GM23248 (cell line): ENCODE results near the gene ERMP1. TPM values are rescaled to one million over a fixed set of nuclear protein-coding genes. Genes with fewer than 3 reads are reported as not detected.

Experiments used
- DNase-seq: peaks from one replicate; pipeline ENCODE4 v3.0.0-alpha.2; 2015
- H2AFZ ChIP-seq: fragments of 200-600 bp; sonication (generic); 2 replicates; pipeline ENCODE4 v1.6.1; 2016; ENCODE audit warnings: antibody characterized with exemption
- H3F3A ChIP-seq: fragments of 200-600 bp; sonication (generic); 2 replicates; pipeline ENCODE4 v1.6.1; 2016; ENCODE audit warnings: mild to moderate bottlenecking, antibody characterized with exemption, mixed run types; ENCODE audit not compliant: insufficient read depth
- H3K27ac ChIP-seq: fragments of 200-600 bp; sonication (generic); 2 replicates; pipeline ENCODE4 v1.5.1; 2016; ENCODE audit warnings: mild to moderate bottlenecking
- H3K27me3 ChIP-seq: fragments of 200-600 bp; sonication (generic); replicated peaks from 2 replicates; pipeline ENCODE4 v1.6.1; 2016; ENCODE audit warnings: mild to moderate bottlenecking; ENCODE audit not compliant: insufficient read depth
- H3K36me3 ChIP-seq: fragments of 200-600 bp; sonication (generic); 2 replicates; pipeline ENCODE4 v1.6.1; 2016; ENCODE audit warnings: low read depth, mild to moderate bottlenecking
- H3K4me1 ChIP-seq: fragments of 200-600 bp; sonication (generic); 2 replicates; pipeline ENCODE4 v1.6.1; 2016; ENCODE audit warnings: mild to moderate bottlenecking; ENCODE audit not compliant: insufficient read depth
- H3K4me2 ChIP-seq: fragments of 200-600 bp; sonication (generic); one replicate; pipeline ENCODE4 v1.6.1; 2016; ENCODE audit warnings: mild to moderate bottlenecking; ENCODE audit not compliant: unreplicated experiment
- H3K4me3 ChIP-seq: fragments of 200-600 bp; sonication (generic); 2 replicates; pipeline ENCODE4 v1.5.1; 2016; ENCODE audit warnings: mild to moderate bottlenecking
- H3K79me2 ChIP-seq: fragments of 200-600 bp; sonication (generic); 2 replicates; pipeline ENCODE4 v1.6.1; 2016; ENCODE audit warnings: mild to moderate bottlenecking; ENCODE audit not compliant: insufficient read depth
- H3K9ac ChIP-seq: fragments of 200-600 bp; sonication (generic); 2 replicates; pipeline ENCODE4 v1.6.1; 2016; ENCODE audit warnings: mild to moderate bottlenecking
- H3K9me2 ChIP-seq: fragments of 200-600 bp; sonication (generic); 2 replicates; pipeline ENCODE4 v1.6.1; 2016; ENCODE audit warnings: mixed run types, mild to moderate bottlenecking, moderate library complexity; ENCODE audit not compliant: insufficient read depth
- H3K9me3 ChIP-seq: fragments of 200-600 bp; sonication (generic); one replicate; pipeline ENCODE4 v1.6.1; 2017; ENCODE audit warnings: low read depth
- H4K20me1 ChIP-seq: fragments of 200-600 bp; sonication (generic); 2 replicates; pipeline ENCODE4 v1.6.0; 2016; ENCODE audit not compliant: insufficient read depth
- EZH2 ChIP-seq: fragments of 200-600 bp; sonication (generic); IDR thresholded peaks from 2 replicates; pipeline ENCODE4 v1.6.1; 2018; ENCODE audit warnings: antibody characterized with exemption, mild to moderate bottlenecking; ENCODE audit not compliant: insufficient read depth, poor library complexity, severe bottlenecking
- EZH2phosphoT487 ChIP-seq: fragments of 200-600 bp; sonication (generic); IDR thresholded peaks from 2 replicates; pipeline ENCODE4 v1.6.1; 2018; ENCODE audit warnings: antibody characterized with exemption, moderate library complexity, mild to moderate bottlenecking, low read depth; ENCODE audit not compliant: insufficient read depth
- WGBS, 2 experiments: methylation state at CpG; one replicate each; pipeline ENCODE4 v1.1.6; 2015 to 2017; ENCODE audit warnings: low lambda C conversion rate in 2 of 2, low coverage in 1 of 2; ENCODE audit errors: missing lambda C conversion rate in 2 of 2; 5-methylcytosine and 5-hydroxymethylcytosine counted together
- in situ Hi-C: fragments of 300-500 bp; cut with MboI; formaldehyde crosslinking; loops from 2 replicates; pipeline ENCODE4 v1.15.0; 2020
- polyA plus RNA-seq: library from polyadenylated mRNA; unstranded; fragments of >200 nt; fragmentation: Nextera tagmentation; extraction: Ambion mirVana; gene quantifications from 2 replicates; pipeline ENCODE4 v1.2.1, GENCODE V29; 2016
- total RNA-seq: library from RNA; depleted of rRNA; stranded (reverse); fragments of >200 nt; shearing (Covaris generic); gene quantifications from 2 replicates; pipeline ENCODE4 v1.2.3, GENCODE V29; 2014

ERMP1 gene
- total and polyA plus RNA-seq, 2 experiments from 2014 or later: 2.6 to 8.4 TPM

DNA sequence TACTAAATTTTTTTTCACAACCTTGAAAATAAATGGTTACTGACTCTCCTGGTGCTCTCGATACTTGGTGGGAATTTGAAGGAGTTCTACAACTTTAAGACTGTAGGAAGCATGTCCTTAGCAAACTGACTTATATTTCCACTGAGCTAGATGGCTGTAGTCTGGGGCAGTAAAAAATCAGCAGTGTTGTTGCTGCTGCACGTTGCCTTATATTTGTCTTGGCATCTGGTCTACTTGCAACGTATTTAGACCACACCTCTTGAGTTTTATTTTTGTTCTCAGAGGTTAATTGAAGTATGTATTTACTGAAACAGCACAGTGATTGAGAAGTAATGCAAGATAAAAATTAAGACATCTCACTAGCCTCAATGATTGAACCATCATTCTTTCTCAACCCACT lies 76.3 kb downstream of the ERMP1 start:
- H3K79me2 ChIP-seq: no peaks in the 10 kb centered on the region
- in situ Hi-C loops: no loop called here
- no peaks in the 10 kb centered on the region for H3K9me3 ChIP-seq
- H2AFZ ChIP-seq: no peak overlapping the region
- H3F3A ChIP-seq: peaks cover 19% of the 10 kb centered on the region
- 94 to 99% methylated on average over 3 of the region's 3 CpGs for WGBS, 2 experiments
- no peak for DNase-seq
- H3K4me1 ChIP-seq: no peaks in the 10 kb centered on the region
- H3K9me2 ChIP-seq: no peaks in the 10 kb centered on the region
- H3K9ac ChIP-seq: no peak overlapping the region
- TF ChIP-seq EZH2: no peak
- no peak overlapping the region for H3K27ac ChIP-seq
- no peak overlapping the region for H3K4me2 ChIP-seq
- no peaks in the 10 kb centered on the region for H3K27me3 ChIP-seq
- no peaks in the 10 kb centered on the region for H4K20me1 ChIP-seq
- H3K4me3 ChIP-seq: no peak overlapping the region
- peaks cover 58% of the 10 kb centered on the region for H3K36me3 ChIP-seq

DNA sequence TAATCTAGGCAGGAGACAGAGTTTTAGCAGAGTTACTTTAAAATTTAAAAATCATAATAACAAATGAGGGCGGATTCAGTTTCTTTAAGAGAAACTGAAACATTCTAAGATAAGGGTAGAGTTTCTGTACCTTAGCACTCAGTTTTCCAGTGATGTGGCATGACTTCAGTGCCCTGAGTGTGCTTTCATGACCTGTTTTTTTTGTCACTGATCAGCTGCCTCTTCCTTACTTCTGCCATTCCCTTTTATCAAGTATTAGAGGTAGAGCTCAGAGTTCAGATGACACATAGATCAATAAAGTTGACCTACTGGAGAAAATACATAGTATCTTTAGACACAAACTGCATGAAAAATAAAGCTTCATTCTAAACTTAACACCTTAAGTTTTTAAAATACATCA lies 82.3 kb downstream of the ERMP1 start:
- Histone ChIP-seq H3F3A (no peaks in the 10 kb centered on the region), H3K36me3 (peaks cover 68% of the 10 kb centered on the region), H4K20me1 (no peaks in the 10 kb centered on the region), H3K79me2 (no peaks in the 10 kb centered on the region), H3K4me2 (no peak overlapping the region), H3K27ac (no peak overlapping the region), H3K4me1 (no peaks in the 10 kb centered on the region), H3K27me3 (no peaks in the 10 kb centered on the region), H3K9me3 (no peaks in the 10 kb centered on the region), H2AFZ (no peak overlapping the region), H3K9me2 (no peaks in the 10 kb centered on the region), H3K9ac (no peak overlapping the region), H3K4me3 (no peak overlapping the region)
- WGBS, 2 experiments: 97 to 100% methylated on average over 1 of the region's 1 CpG
- in situ Hi-C loops: no loop called here
- no peak for DNase-seq
- TF ChIP-seq EZH2 (no peak), EZH2phosphoT487 (no peak)

GRCh38 chr9:5749306-5749705 lies 83.6 kb downstream of the ERMP1 start:
- no peaks in the 10 kb centered on the region for H4K20me1 ChIP-seq
- no peaks in the 10 kb centered on the region for H3K9me3 ChIP-seq
- H3K9ac ChIP-seq: no peak overlapping the region
- no peaks in the 10 kb centered on the region for H3K9me2 ChIP-seq
- no peak overlapping the region for H2AFZ ChIP-seq
- no peak overlapping the region for H3K27ac ChIP-seq
- TF ChIP-seq EZH2 (no peak), EZH2phosphoT487 (no peak)
- H3K4me1 ChIP-seq: no peaks in the 10 kb centered on the region
- in situ Hi-C loops: no loop called here
- no peaks in the 10 kb centered on the region for H3F3A ChIP-seq
- 93 to 99% methylated on average over 4 of the region's 4 CpGs for WGBS, 2 experiments
- no peak for DNase-seq
- H3K27me3 ChIP-seq: no peaks in the 10 kb centered on the region
- H3K36me3 ChIP-seq: peaks cover 68% of the 10 kb centered on the region
- no peak overlapping the region for H3K4me3 ChIP-seq
- no peak overlapping the region for H3K4me2 ChIP-seq
- H3K79me2 ChIP-seq: no peaks in the 10 kb centered on the region

GRCh38 chr9:5748438-5748837 lies 84.5 kb downstream of the ERMP1 start:
- peaks cover 73% of the 10 kb centered on the region for H3K36me3 ChIP-seq
- in situ Hi-C loops: no loop called here

DNA sequence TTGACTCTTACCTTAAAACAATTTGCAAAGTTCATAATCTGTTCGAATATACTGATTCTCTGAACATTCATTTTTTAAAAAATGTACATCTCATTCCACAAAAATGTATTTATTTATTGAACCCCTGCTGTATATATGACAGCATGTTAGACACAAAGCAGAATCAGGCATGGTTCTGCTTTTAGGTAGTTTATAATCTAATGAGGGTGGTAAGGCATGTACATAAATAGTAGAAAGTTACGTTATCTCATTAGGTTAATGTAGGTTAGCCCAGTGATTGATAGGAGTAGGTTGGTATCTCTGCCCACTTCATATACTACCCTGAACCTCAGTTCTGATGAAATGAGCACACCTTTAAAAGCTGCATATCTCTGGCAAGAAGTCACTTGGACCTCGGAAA lies 89.8 kb downstream of the ERMP1 start:
- no peak overlapping the region for H3K9ac ChIP-seq
- H3K4me2 ChIP-seq: no peak overlapping the region
- DNase-seq: no peak
- no peaks in the 10 kb centered on the region for H4K20me1 ChIP-seq
- in situ Hi-C loops: no loop called here
- H3K79me2 ChIP-seq: peaks cover 7% of the 10 kb centered on the region; the same call in 1 of the 2 replicates
- no peaks in the 10 kb centered on the region for H3K9me2 ChIP-seq
- H2AFZ ChIP-seq: no peak overlapping the region
- TF ChIP-seq EZH2phosphoT487 (no peak), EZH2 (no peak)
- no peaks in the 10 kb centered on the region for H3K4me1 ChIP-seq
- peaks cover 60% of the 10 kb centered on the region for H3K36me3 ChIP-seq
- no peaks in the 10 kb centered on the region for H3F3A ChIP-seq
- no peak overlapping the region for H3K27ac ChIP-seq
- 99% methylated on average over 3 of the region's 3 CpGs for WGBS, 2 experiments
- H3K27me3 ChIP-seq: no peaks in the 10 kb centered on the region
- no peak overlapping the region for H3K4me3 ChIP-seq
- no peaks in the 10 kb centered on the region for H3K9me3 ChIP-seq

More at GRCh38 chr9:5748438-5748837, 84.5 kb downstream of the ERMP1 start:
- H3F3A ChIP-seq: no peaks in the 10 kb centered on the region
- no peak overlapping the region for H3K9ac ChIP-seq
- no peaks in the 10 kb centered on the region for H3K4me1 ChIP-seq
- no peak for DNase-seq
- H3K27me3 ChIP-seq: no peaks in the 10 kb centered on the region
- H3K9me2 ChIP-seq: no peaks in the 10 kb centered on the region
- no peak overlapping the region for H3K27ac ChIP-seq
- H3K79me2 ChIP-seq: no peaks in the 10 kb centered on the region
- no peak overlapping the region for H3K4me2 ChIP-seq
- H2AFZ ChIP-seq: no peak overlapping the region
- 93 to 98% methylated on average over 1 of the region's 1 CpG for whole genome bisulfite sequencing, 2 experiments
- TF ChIP-seq EZH2phosphoT487: no peak
- no peak for TF ChIP-seq EZH2
- no peaks in the 10 kb centered on the region for H4K20me1 ChIP-seq
- H3K9me3 ChIP-seq: no peaks in the 10 kb centered on the region
- no peak overlapping the region for H3K4me3 ChIP-seq
